C4-2B (cell line): ENCODE results near the gene GNB1L.

Experiments used
- ZFX ChIP-seq: fragments of 450-650 bp; IDR thresholded peaks from 2 replicates; pipeline ENCODE4 v1.6.1; 2017
- TF ChIP-seq, protein P1 (sequence below): fragments of 450-650 bp; conservative IDR thresholded peaks from 2 replicates; pipeline ENCODE4 v1.5.1; 2017; ENCODE audit warnings: mild to moderate bottlenecking

GRCh38 chr22:19840955-19841640 lies 13.6 kb downstream of the GNB1L start:
- TF ChIP-seq, protein P1, sequence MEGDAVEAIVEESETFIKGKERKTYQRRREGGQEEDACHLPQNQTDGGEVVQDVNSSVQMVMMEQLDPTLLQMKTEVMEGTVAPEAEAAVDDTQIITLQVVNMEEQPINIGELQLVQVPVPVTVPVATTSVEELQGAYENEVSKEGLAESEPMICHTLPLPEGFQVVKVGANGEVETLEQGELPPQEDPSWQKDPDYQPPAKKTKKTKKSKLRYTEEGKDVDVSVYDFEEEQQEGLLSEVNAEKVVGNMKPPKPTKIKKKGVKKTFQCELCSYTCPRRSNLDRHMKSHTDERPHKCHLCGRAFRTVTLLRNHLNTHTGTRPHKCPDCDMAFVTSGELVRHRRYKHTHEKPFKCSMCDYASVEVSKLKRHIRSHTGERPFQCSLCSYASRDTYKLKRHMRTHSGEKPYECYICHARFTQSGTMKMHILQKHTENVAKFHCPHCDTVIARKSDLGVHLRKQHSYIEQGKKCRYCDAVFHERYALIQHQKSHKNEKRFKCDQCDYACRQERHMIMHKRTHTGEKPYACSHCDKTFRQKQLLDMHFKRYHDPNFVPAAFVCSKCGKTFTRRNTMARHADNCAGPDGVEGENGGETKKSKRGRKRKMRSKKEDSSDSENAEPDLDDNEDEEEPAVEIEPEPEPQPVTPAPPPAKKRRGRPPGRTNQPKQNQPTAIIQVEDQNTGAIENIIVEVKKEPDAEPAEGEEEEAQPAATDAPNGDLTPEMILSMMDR = no peak
- TF ChIP-seq ZFX = no peak
